Gastroesophageal sphincter (tissue), 3 donors: ENCODE data around the gene ZC3H14.

ENCODE experiments used
- CTCF ChIP-seq, 4 experiments: fragments of 200-600 bp in 2 of 4; fragments of 450-650 bp in 2 of 4; sonication (generic) in 1 of 4; IDR thresholded peaks; one replicate each; pipeline ENCODE4 v1.5.1; 2017 to 2019; ENCODE audit warnings: antibody characterized with exemption in 4 of 4, mild to moderate bottlenecking in 2 of 4, moderate library complexity in 2 of 4
- POLR2A ChIP-seq, 2 donors: fragments of 450-650 bp; IDR thresholded peaks; one replicate each; pipeline ENCODE4 v1.6.1; 2017; ENCODE audit warnings: antibody characterized with exemption in 2 of 2, mild to moderate bottlenecking in 2 of 2, moderate library complexity in 1 of 2

- no peak for TF ChIP-seq POLR2A (IDR thresholded peaks at IDR 0.05)
- TF ChIP-seq CTCF (IDR thresholded peaks at IDR 0.05): no peak
Observed at GRCh38 chr14:88565427-88565826, 2.6 kb downstream of the ZC3H14 start.
